Sigmoid colon (tissue), 7 donors: ENCODE results near the gene PADI1. TPM values are rescaled to one million over a fixed set of nuclear protein-coding genes. Genes with fewer than 3 reads are reported as not detected.

Experiments used
- DNase-seq: peaks from one replicate; pipeline ENCODE4 v3.0.0-alpha.2; 2019
- H3K27ac ChIP-seq, 4 donors: fragments of 200-600 bp; sonication (generic); one replicate each; pipeline ENCODE4 v1.5.1; 2016 to 2019; ENCODE audit warnings: mild to moderate bottlenecking in 1 of 4
- H3K27me3 ChIP-seq, 3 donors: fragments of 200-600 bp; sonication (generic); one replicate each; pipeline ENCODE4 v1.5.1; 2019; ENCODE audit warnings: mild to moderate bottlenecking in 1 of 3
- H3K36me3 ChIP-seq, 4 donors: fragments of 200-600 bp; sonication (generic); one replicate each; pipeline ENCODE4 v1.5.1; 2016 to 2019
- H3K4me1 ChIP-seq, 4 donors: fragments of 200-600 bp; sonication (generic); one replicate each; pipeline ENCODE4 v1.5.1; 2017 to 2019
- H3K4me3 ChIP-seq, 4 donors: fragments of 200-600 bp; sonication (generic); one replicate each; pipeline ENCODE4 v1.5.1; 2017 to 2019; ENCODE audit warnings: mild to moderate bottlenecking in 2 of 4, moderate library complexity in 1 of 4
- H3K9me3 ChIP-seq, 4 donors: fragments of 200-600 bp in 3 of 4; sonication (generic) in 3 of 4; one replicate each; pipeline versions ENCODE4 v1.5.1 to v1.6.1; 2013 to 2019
- CTCF ChIP-seq, 4 experiments: fragments of 450-650 bp in 3 of 4; fragments of 200-600 bp in 1 of 4; IDR thresholded peaks; one replicate each; pipeline ENCODE4 v1.5.1; 2016 to 2019; ENCODE audit warnings: antibody characterized with exemption in 4 of 4, mild to moderate bottlenecking in 3 of 4, moderate library complexity in 2 of 4
- EP300 ChIP-seq, 4 donors: sonication (generic); formaldehyde crosslinking; IDR thresholded peaks; one replicate each; pipeline ENCODE4 v1.6.1; 2017; ENCODE audit warnings: antibody characterized with exemption in 4 of 4
- POLR2A ChIP-seq, 2 donors: fragments of 450-650 bp; IDR thresholded peaks; one replicate each; pipeline ENCODE4 v1.6.1; 2016; ENCODE audit warnings: antibody characterized with exemption in 2 of 2, mild to moderate bottlenecking in 2 of 2, moderate library complexity in 2 of 2
- POLR2AphosphoS5 ChIP-seq, 4 donors: sonication (generic); formaldehyde crosslinking; IDR thresholded peaks; one replicate each; pipeline ENCODE4 v1.6.1; 2017; ENCODE audit warnings: antibody characterized with exemption in 4 of 4
- WGBS, 2 donors: extraction: QIAGEN DNeasy Blood & Tissue Kit; methylation state at CpG; one replicate each; pipeline ENCODE4 v1.1.7; 2013; 5-methylcytosine and 5-hydroxymethylcytosine counted together
- intact Hi-C: fragments of 100-400 bp; cut with DNase I; formaldehyde crosslinking; loops from one replicate; pipeline ENCODE4 v1.15.1; 2023
- polyA plus RNA-seq, 3 donors: library from polyadenylated mRNA; stranded (reverse); fragments of 200-250 nt; gene quantifications; one replicate each; pipeline ENCODE4 v1.2.3, GENCODE V29; 2013
- total RNA-seq, 4 donors: library from RNA; depleted of rRNA; stranded (reverse); fragments of >200 nt; gene quantifications; one replicate each; pipeline ENCODE4 v1.1.0, GENCODE V29; 2016
- donor health status: healthy with polysubstance abuse.
- donor health status: Bipolar disorder and iron deficiency.
- donor health status: healthy.

Gene PADI1
- total and polyA plus RNA-seq, 7 donors, result under 0.01 to 0.92 (median 0.63) TPM; not detected in 4

- WGBS, 2 donors, result 84 to 85% methylated on average over 3 of the region's 3 CpGs
- H3K4me1 ChIP-seq, result no peaks in the 10 kb centered on the region
- H3K36me3 ChIP-seq, result no peaks in the 10 kb centered on the region
- no peaks in the 10 kb centered on the region for H3K9me3 ChIP-seq
- H3K4me3 ChIP-seq, result no peak overlapping the region
- intact Hi-C loops, result no loop called here
- DNase-seq, result no peak
- no peak overlapping the region for H3K27ac ChIP-seq
- no peaks in the 10 kb centered on the region for H3K27me3 ChIP-seq
- TF ChIP-seq EP300 (IDR thresholded peaks at IDR 0.05), result no peak
- TF ChIP-seq POLR2AphosphoS5 (IDR thresholded peaks at IDR 0.05), result no peak
- TF ChIP-seq POLR2A (IDR thresholded peaks at IDR 0.05), result no peak
- TF ChIP-seq CTCF (IDR thresholded peaks at IDR 0.05), result no peak
Observed at GRCh38 chr1:17161137-17161740, 43.7 kb upstream of the PADI1 start.

- Histone ChIP-seq H3K9me3 (no peaks in the 10 kb centered on the region), H3K4me3 (no peak overlapping the region), H3K36me3 (no peaks in the 10 kb centered on the region), H3K4me1 (no peaks in the 10 kb centered on the region), H3K27me3 (no peaks in the 10 kb centered on the region), H3K27ac (no peak overlapping the region)
- DNase-seq, result no peak
- WGBS, 2 donors, result 84 to 88% methylated on average over 20 of the region's 20 CpGs
- no peak for TF ChIP-seq CTCF (IDR thresholded peaks at IDR 0.05)
- no peak for TF ChIP-seq POLR2AphosphoS5 (IDR thresholded peaks at IDR 0.05)
- no peak for TF ChIP-seq POLR2A (IDR thresholded peaks at IDR 0.05)
- TF ChIP-seq EP300 (IDR thresholded peaks at IDR 0.05), result no peak
- intact Hi-C loops, result no loop called here
Observed at GRCh38 chr1:17161926-17162800, 42.8 kb upstream of the PADI1 start.

- whole genome bisulfite sequencing, 2 donors, result 84 to 88% methylated on average over 7 of the region's 7 CpGs
- no peak overlapping the region for H3K4me3 ChIP-seq
- no peaks in the 10 kb centered on the region for H3K4me1 ChIP-seq
- H3K36me3 ChIP-seq, result no peaks in the 10 kb centered on the region
- DNase-seq, result no peak
- H3K27me3 ChIP-seq, result no peaks in the 10 kb centered on the region
- TF ChIP-seq EP300 (IDR thresholded peaks at IDR 0.05), result no peak
- TF ChIP-seq CTCF (IDR thresholded peaks at IDR 0.05), result no peak
- TF ChIP-seq POLR2A (IDR thresholded peaks at IDR 0.05), result no peak
- TF ChIP-seq POLR2AphosphoS5 (IDR thresholded peaks at IDR 0.05), result no peak
- intact Hi-C loops, result no loop called here
- H3K9me3 ChIP-seq, result no peaks in the 10 kb centered on the region
- H3K27ac ChIP-seq, result no peak overlapping the region
Observed at GRCh38 chr1:17162941-17163340, 42.0 kb upstream of the PADI1 start.

GRCh38 chr1:17163371-17163770 is 41.6 kb upstream of the PADI1 start:
- TF ChIP-seq POLR2A (IDR thresholded peaks at IDR 0.05) (no peak), EP300 (IDR thresholded peaks at IDR 0.05) (no peak), CTCF (IDR thresholded peaks at IDR 0.05) (no peak), POLR2AphosphoS5 (IDR thresholded peaks at IDR 0.05) (no peak)
- H3K27ac ChIP-seq, result no peak overlapping the region
- no peak for DNase-seq
- no peak overlapping the region for H3K4me3 ChIP-seq
- no peaks in the 10 kb centered on the region for H3K27me3 ChIP-seq
- H3K36me3 ChIP-seq, result no peaks in the 10 kb centered on the region
- H3K4me1 ChIP-seq, result no peaks in the 10 kb centered on the region
- intact Hi-C loops, result no loop called here
- H3K9me3 ChIP-seq, result no peaks in the 10 kb centered on the region
- WGBS, 2 donors, result 91 to 93% methylated on average over 7 of the region's 7 CpGs
